ENCODE measurements around the gene DNAAF5. TPM values are rescaled to one million over a fixed set of nuclear protein-coding genes. Genes with fewer than 3 reads are reported as not detected.

DNAAF5 gene
- total RNA-seq, result 59.7 and 70.6 TPM in 2 replicates

DNA sequence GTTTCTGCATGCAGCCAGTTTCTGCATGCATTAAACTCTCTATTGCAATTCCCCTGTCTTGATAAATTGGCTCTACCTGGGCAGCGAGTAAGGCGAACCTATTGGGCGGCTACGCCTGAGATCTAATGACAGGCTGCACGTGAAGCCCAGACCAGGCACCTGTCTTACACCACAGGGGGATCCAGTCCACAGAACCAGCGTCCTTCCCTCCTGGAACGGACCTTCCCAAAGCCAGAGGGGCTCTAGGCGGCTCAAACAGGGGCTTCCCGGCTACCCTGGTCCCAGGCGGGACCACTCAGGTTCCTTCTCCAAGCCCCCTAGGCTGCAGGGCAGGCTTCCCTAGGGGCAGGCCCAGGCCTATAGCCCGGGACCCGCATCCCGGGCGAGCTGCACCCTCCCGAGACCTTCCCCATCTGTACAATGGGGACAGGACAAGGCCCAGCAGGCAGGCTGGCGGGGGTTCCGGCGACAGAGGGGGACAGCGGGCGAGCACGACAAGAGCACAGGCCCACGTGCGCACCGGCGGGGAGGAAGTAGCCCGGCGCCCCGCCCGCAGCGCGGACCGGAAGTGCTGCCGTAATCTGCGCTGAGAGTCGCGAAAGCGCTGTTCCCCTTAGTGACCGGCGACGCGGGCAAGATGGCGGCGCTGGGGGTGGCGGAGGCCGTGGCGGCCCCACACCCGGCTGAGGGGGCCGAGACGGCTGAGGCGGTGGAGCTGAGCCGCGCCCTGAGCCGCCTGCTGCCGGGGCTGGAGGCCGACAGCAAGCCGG lies at the start of gene DNAAF5:
DNAAF5 (plus strand) TSS at position 616 of the 770 bp plus-strand sequence; CDS start at position 638, 22 bp downstream.
- no peak for TF ChIP-seq CTCF (IDR thresholded peaks at IDR 0.05; ENCODE audit: insufficient read depth, low read length, poor library complexity, severe bottlenecking)
- peak; percentile 39 for DNase-seq (ENCODE audit: low read depth)
- Histone ChIP-seq H3K4me3 (ENCODE audit: low read depth, low read length) (peak within 1 kb of the TSS; percentile 53), H3K27me3 (ENCODE audit: control insufficient read depth, insufficient read depth, low read length) (no peaks in the 10 kb centered on the region), H3K36me3 (ENCODE audit: control insufficient read depth, insufficient read depth, low read length) (peaks cover 1% of the 10 kb centered on the region)

DNA sequence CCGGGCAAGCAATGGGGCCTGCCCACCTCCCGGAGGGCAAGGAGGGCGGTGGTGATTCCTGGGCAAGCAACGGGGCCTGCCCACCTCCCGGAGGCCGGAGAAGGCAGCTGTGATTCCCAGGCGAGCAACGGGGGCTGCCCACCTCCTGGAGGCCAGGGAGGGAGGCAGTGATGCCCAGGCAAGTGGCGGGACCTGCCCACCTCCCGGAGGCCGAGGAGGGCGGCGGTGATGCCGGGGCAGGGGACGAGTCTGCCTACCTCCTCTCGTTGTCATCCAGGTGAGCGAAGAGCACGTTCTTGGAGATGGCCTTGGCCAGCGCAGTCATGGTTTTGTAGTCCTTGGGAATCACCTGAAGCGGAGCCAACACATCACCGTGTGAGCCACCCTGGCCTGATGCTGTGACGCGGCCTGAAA lies 49.5 kb upstream of the DNAAF5 start:
- H3K36me3 ChIP-seq (ENCODE audit: control insufficient read depth, insufficient read depth, low read length), result peaks cover 2% of the 10 kb centered on the region
- no peak for DNase-seq (ENCODE audit: low read depth)
- TF ChIP-seq CTCF (IDR thresholded peaks at IDR 0.05; ENCODE audit: insufficient read depth, low read length, poor library complexity, severe bottlenecking), result no peak
- H3K4me3 ChIP-seq (ENCODE audit: low read depth, low read length), result no peak overlapping the region
- no peaks in the 10 kb centered on the region for H3K27me3 ChIP-seq (ENCODE audit: control insufficient read depth, insufficient read depth, low read length)

- H3K4me3 ChIP-seq (ENCODE audit: low read depth, low read length), result no peak overlapping the region
- peaks cover 2% of the 10 kb centered on the region for H3K36me3 ChIP-seq (ENCODE audit: control insufficient read depth, insufficient read depth, low read length)
- TF ChIP-seq CTCF (IDR thresholded peaks at IDR 0.05; ENCODE audit: insufficient read depth, low read length, poor library complexity, severe bottlenecking), result no peak
- H3K27me3 ChIP-seq (ENCODE audit: control insufficient read depth, insufficient read depth, low read length), result no peaks in the 10 kb centered on the region
- no peak for DNase-seq (ENCODE audit: low read depth)
Observed at GRCh38 chr7:680411-681127, 45.9 kb upstream of the DNAAF5 start.

DNA sequence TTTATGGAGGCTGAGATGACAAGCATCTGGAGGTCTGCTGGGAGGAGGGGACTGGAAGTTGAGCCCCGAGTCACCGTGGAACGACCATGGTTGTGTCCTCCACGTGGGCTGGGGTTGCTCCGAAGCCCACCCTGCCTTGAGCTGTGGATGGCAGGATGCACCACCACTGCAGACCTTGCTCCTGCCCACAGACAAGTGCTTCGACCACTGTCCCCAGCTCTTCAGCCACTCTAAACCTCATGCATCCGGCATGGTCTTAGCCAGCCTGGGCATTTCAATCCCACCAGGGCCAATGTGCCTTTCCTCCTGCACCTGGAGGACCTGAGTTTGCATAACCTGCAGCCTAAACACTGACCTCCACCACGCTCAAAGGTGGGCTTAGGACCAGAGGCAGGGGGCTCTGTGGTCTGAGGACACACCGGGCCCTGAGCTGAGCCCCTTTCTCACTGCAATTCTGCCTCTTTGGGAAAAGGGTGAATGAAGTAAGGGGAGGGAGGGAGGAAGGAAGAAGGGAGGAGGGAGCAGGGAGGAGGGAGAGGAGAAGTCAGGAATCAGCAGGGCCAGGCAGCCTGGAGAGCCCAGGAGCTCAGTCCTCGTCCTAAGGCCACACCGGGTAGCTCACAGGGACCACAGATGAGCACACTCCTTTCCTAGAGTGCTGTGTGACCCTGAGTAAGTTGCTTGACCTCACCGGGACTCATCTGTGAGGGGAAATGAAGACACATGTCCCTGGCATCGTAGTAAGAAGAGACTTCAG lies 44.8 kb upstream of the DNAAF5 start:
- Histone ChIP-seq H3K27me3 (ENCODE audit: control insufficient read depth, insufficient read depth, low read length) (no peaks in the 10 kb centered on the region), H3K4me3 (ENCODE audit: low read depth, low read length) (no peak overlapping the region), H3K36me3 (ENCODE audit: control insufficient read depth, insufficient read depth, low read length) (no peaks in the 10 kb centered on the region)
- TF ChIP-seq CTCF (IDR thresholded peaks at IDR 0.05; ENCODE audit: insufficient read depth, low read length, poor library complexity, severe bottlenecking), result no peak
- no peak for DNase-seq (ENCODE audit: low read depth)

DNA sequence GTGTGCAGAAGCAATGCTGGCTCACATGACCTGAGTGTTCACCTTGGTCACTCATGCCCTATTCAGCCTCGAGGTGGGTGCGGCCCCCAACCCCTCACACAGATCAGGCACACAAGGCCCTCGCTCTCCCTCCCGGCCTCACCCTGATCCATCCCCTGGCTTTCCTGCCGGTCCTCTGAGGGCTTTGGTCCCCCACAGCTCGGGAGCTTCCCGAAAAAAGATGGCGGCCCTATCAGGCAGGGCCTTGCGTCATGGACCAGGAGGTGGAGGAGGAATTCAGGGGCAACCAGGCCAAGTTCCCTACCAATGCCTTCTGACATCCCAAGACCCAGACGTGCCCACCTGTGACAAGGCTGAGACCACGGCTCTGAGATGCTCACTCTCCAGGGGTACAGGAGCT lies 43.7 kb upstream of the DNAAF5 start:
- H3K36me3 ChIP-seq (ENCODE audit: control insufficient read depth, insufficient read depth, low read length), result no peaks in the 10 kb centered on the region
- TF ChIP-seq CTCF (IDR thresholded peaks at IDR 0.05; ENCODE audit: insufficient read depth, low read length, poor library complexity, severe bottlenecking), result no peak
- H3K27me3 ChIP-seq (ENCODE audit: control insufficient read depth, insufficient read depth, low read length), result no peaks in the 10 kb centered on the region
- H3K4me3 ChIP-seq (ENCODE audit: low read depth, low read length), result no peak overlapping the region
- no peak for DNase-seq (ENCODE audit: low read depth)
